Stomach (tissue), 9 donors: ENCODE results near the gene ZSCAN18. TPM values are rescaled to one million over a fixed set of nuclear protein-coding genes. Genes with fewer than 3 reads are reported as not detected.
A peak's percentile ranks its signal among the peaks of the same experiment; 100 is the strongest.

Source experiments
- DNase-seq, 2 donors: peaks; one replicate each; pipeline versions ENCODE4 v3.0.0 to v3.0.0-alpha.2; 2013 to 2019
- H3K27ac ChIP-seq, 5 donors: fragments of 200-600 bp in 4 of 5; sonication (generic) in 4 of 5; one replicate each; pipeline ENCODE4 v1.5.1; 2013 to 2019; ENCODE audit warnings: mild to moderate bottlenecking in 1 of 5, moderate library complexity in 1 of 5
- H3K27me3 ChIP-seq, 3 donors: fragments of 200-600 bp; sonication (generic); one replicate each; pipeline ENCODE4 v1.5.1; 2017 to 2019; ENCODE audit warnings: mixed run types in 1 of 3
- H3K36me3 ChIP-seq, 4 donors: fragments of 200-600 bp; sonication (generic); 1 replicate in 3 of 4; 2 replicates in 1 of 4; pipeline ENCODE4 v1.5.1; 2016 to 2019
- H3K4me1 ChIP-seq, 4 donors: fragments of 200-600 bp; sonication (generic); one replicate each; pipeline ENCODE4 v1.5.1; 2016 to 2019
- H3K4me3 ChIP-seq, 4 donors: fragments of 200-600 bp; sonication (generic) in 3 of 4; one replicate each; pipeline ENCODE4 v1.5.1; 2016 to 2019; ENCODE audit warnings: mild to moderate bottlenecking in 1 of 4
- H3K9me3 ChIP-seq, 4 donors: fragments of 200-600 bp; sonication (generic); one replicate each; pipeline ENCODE4 v1.5.1; 2016 to 2019
- CTCF ChIP-seq, 7 experiments: fragments of 450-650 bp in 4 of 7; fragments of 200-600 bp in 3 of 7; sonication (generic) in 3 of 7; IDR thresholded peaks; one replicate each; pipeline ENCODE4 v1.5.1; 2016 to 2019; ENCODE audit warnings: antibody characterized with exemption in 7 of 7, control low read depth in 2 of 7, mild to moderate bottlenecking in 1 of 7
- EP300 ChIP-seq: sonication (generic); formaldehyde crosslinking; IDR thresholded peaks from one replicate; pipeline ENCODE4 v1.6.1; 2017; ENCODE audit warnings: antibody characterized with exemption
- POLR2A ChIP-seq, 4 donors: fragments of 450-650 bp; IDR thresholded peaks; one replicate each; pipeline ENCODE4 v1.6.1; 2016; ENCODE audit warnings: antibody characterized with exemption in 4 of 4, control low read depth in 2 of 4, mild to moderate bottlenecking in 1 of 4, moderate library complexity in 1 of 4
- POLR2AphosphoS5 ChIP-seq, 3 donors: sonication (generic); formaldehyde crosslinking; IDR thresholded peaks; one replicate each; pipeline ENCODE4 v1.6.1; 2016; ENCODE audit warnings: antibody characterized with exemption in 3 of 3
- WGBS, 5 donors: extraction: QIAGEN DNeasy Blood & Tissue Kit in 3 of 5; methylation state at CpG; one replicate each; pipeline versions ENCODE4 v1.1.5 to v1.1.7; 2013 to 2018; 5-methylcytosine and 5-hydroxymethylcytosine counted together
- intact Hi-C: fragments of 100-400 bp; cut with DNase I; formaldehyde crosslinking; loops from one replicate; pipeline ENCODE4 v1.15.1; 2023; ENCODE audit warnings: low total_unique reads
- polyA plus RNA-seq, 3 donors: library from polyadenylated mRNA; stranded (reverse); fragments of 200-250 nt; gene quantifications; one replicate each; pipeline ENCODE4 v1.2.3, GENCODE V29; 2013
- total RNA-seq, 5 donors: library from RNA; depleted of rRNA; stranded (reverse); fragments of >200 nt; gene quantifications; one replicate each; pipeline versions ENCODE4 v1.1.0 to v1.2.3, GENCODE V29; 2014 to 2016
- donor health status: healthy with polysubstance abuse.
- donor health status: Bipolar disorder and iron deficiency.
- donor health status: healthy.

Gene ZSCAN18
- total and polyA plus RNA-seq, 8 donors = 15.5 to 327 (median 45.9) TPM

- Histone ChIP-seq H3K36me3 (peaks cover 17 to 63% (median 49%) of the 10 kb centered on the region in 4 donors), H3K9me3 (peaks cover 46 to 100% (median 98%) of the 10 kb centered on the region in 4 donors), H3K27ac (no peak overlapping the region), H3K4me3 (no peak overlapping the region), H3K27me3 (no peaks in the 10 kb centered on the region), H3K4me1 (no peaks in the 10 kb centered on the region)
- 96 to 98% (median 97%) methylated on average over 14 to 15 of the region's 15 CpGs for WGBS, 5 donors
- TF ChIP-seq POLR2AphosphoS5 (IDR thresholded peaks at IDR 0.05) (no peak), EP300 (no peak), POLR2A (IDR thresholded peaks at IDR 0.05) (no peak), CTCF (IDR thresholded peaks at IDR 0.05) (no peak)
- no peak for DNase-seq
- intact Hi-C loops = no loop called here
Measured at GRCh38 chr19:58067240-58067912, 30.7 kb downstream of the ZSCAN18 start.

GRCh38 chr19:58063712-58064111 is 34.3 kb downstream of the ZSCAN18 start:
- peaks cover 29 to 100% (median 95%) of the 10 kb centered on the region in 4 donors for H3K9me3 ChIP-seq
- H3K27ac ChIP-seq = no peak overlapping the region
- peaks cover 17 to 56% (median 48%) of the 10 kb centered on the region in 4 donors for H3K36me3 ChIP-seq
- TF ChIP-seq CTCF (IDR thresholded peaks at IDR 0.05) = no peak
- no peak for TF ChIP-seq EP300
- TF ChIP-seq POLR2A (IDR thresholded peaks at IDR 0.05) = no peak
- TF ChIP-seq POLR2AphosphoS5 (IDR thresholded peaks at IDR 0.05) = no peak
- intact Hi-C loops = no loop called here
- 94 to 100% (median 97%) methylated on average over 3 of the region's 3 CpGs for WGBS, 5 donors
- H3K4me3 ChIP-seq = no peak overlapping the region
- H3K27me3 ChIP-seq = peaks cover 0 to 9% (median 6%) of the 10 kb centered on the region in 3 donors
- DNase-seq = no peak
- H3K4me1 ChIP-seq = peaks cover 0 to 12% (median 10%) of the 10 kb centered on the region in 4 donors

- Histone ChIP-seq H3K9me3 (peaks cover 0 to 100% (median 94%) of the 10 kb centered on the region in 4 donors), H3K4me3 (peak overlapping the region; percentile 50 to 66 (median 60)), H3K27ac (no peak overlapping the region), H3K36me3 (peaks cover 0 to 27% (median 18%) of the 10 kb centered on the region in 4 donors), H3K4me1 (peaks cover 0 to 15% (median 11%) of the 10 kb centered on the region in 4 donors), H3K27me3 (peaks cover 0 to 13% (median 6%) of the 10 kb centered on the region in 3 donors)
- no peak for DNase-seq
- intact Hi-C loops = no loop called here
- TF ChIP-seq POLR2AphosphoS5 (IDR thresholded peaks at IDR 0.05) (no peak), POLR2A (IDR thresholded peaks at IDR 0.05) (no peak), CTCF (IDR thresholded peaks at IDR 0.05) (no peak)
- WGBS, 5 donors = 72 to 94% (median 88%) methylated on average over 24 of the region's 24 CpGs
Measured at GRCh38 chr19:58060231-58060630, 37.8 kb downstream of the ZSCAN18 start.

GRCh38 chr19:58059671-58060078 is 38.4 kb downstream of the ZSCAN18 start:
- TF ChIP-seq POLR2AphosphoS5 (IDR thresholded peaks at IDR 0.05) (no peak), EP300 (no peak), CTCF (IDR thresholded peaks at IDR 0.05) (no peak)
- intact Hi-C loops = no loop called here
- peaks cover 0 to 22% (median 13%) of the 10 kb centered on the region in 4 donors for H3K36me3 ChIP-seq
- peak overlapping the region; percentile 86 to 94 (median 88) for H3K27ac ChIP-seq
- peaks cover 0 to 100% (median 93%) of the 10 kb centered on the region in 4 donors for H3K9me3 ChIP-seq
- peaks cover 0 to 16% (median 6%) of the 10 kb centered on the region in 3 donors for H3K27me3 ChIP-seq
- H3K4me3 ChIP-seq = peak overlapping the region; percentile 50 to 66 (median 60)
- WGBS, 5 donors = 12 to 30% (median 17%) methylated on average over 19 to 28 of the region's 28 CpGs
- peaks cover 0 to 15% (median 11%) of the 10 kb centered on the region in 4 donors for H3K4me1 ChIP-seq
- DNase-seq = no peak
